NCI-H1417 treated with DMSO at 0.1 percent for 48 hours (cell line): ENCODE measurements around the gene TMEM178B.

Source experiments
- DNase-seq: peaks from one replicate; lab custom pipeline; 2025; lab: John Stamatoyannopoulos, UW

Gene TMEM178B

GRCh38 chr7:141263983-141264382, 190.1 kb downstream of the TMEM178B start:
- DNase-seq: no peak

GRCh38 chr7:141264511-141264910, 190.6 kb downstream of the TMEM178B start:
- no peak for DNase-seq

GRCh38 chr7:141265668-141266067, 191.8 kb downstream of the TMEM178B start:
- DNase-seq: no peak

GRCh38 chr7:141268614-141269013, 194.8 kb downstream of the TMEM178B start:
- DNase-seq: no peak

GRCh38 chr7:141271451-141271850, 197.6 kb downstream of the TMEM178B start:
- DNase-seq: no peak

- no peak for DNase-seq
Measured at GRCh38 chr7:141272417-141272816, 198.6 kb downstream of the TMEM178B start.

GRCh38 chr7:141275350-141275749, 201.5 kb downstream of the TMEM178B start:
- DNase-seq: no peak

GRCh38 chr7:141276031-141276430, 202.2 kb downstream of the TMEM178B start:
- no peak for DNase-seq

- no peak for DNase-seq
Measured at GRCh38 chr7:141280100-141280499, 206.2 kb downstream of the TMEM178B start.

- DNase-seq: no peak
Measured at GRCh38 chr7:141281311-141281710, 207.4 kb downstream of the TMEM178B start.

- DNase-seq: no peak
Measured at GRCh38 chr7:141286522-141286921, 212.7 kb downstream of the TMEM178B start.

- DNase-seq: no peak
Measured at GRCh38 chr7:141287936-141288335, 214.1 kb downstream of the TMEM178B start.

GRCh38 chr7:141288626-141289025, 214.8 kb downstream of the TMEM178B start:
- DNase-seq: no peak

- DNase-seq: no peak
Measured at GRCh38 chr7:141290365-141290764, 216.5 kb downstream of the TMEM178B start.

- no peak for DNase-seq
Measured at GRCh38 chr7:141290973-141291372, 217.1 kb downstream of the TMEM178B start.

GRCh38 chr7:141291541-141291940, 217.7 kb downstream of the TMEM178B start:
- no peak for DNase-seq

GRCh38 chr7:141294143-141294829, 220.4 kb downstream of the TMEM178B start:
- no peak for DNase-seq

GRCh38 chr7:141295367-141295895, 221.6 kb downstream of the TMEM178B start:
- DNase-seq: no peak

- no peak for DNase-seq
Measured at GRCh38 chr7:141300816-141301215, 227.0 kb downstream of the TMEM178B start.

- no peak for DNase-seq
Measured at GRCh38 chr7:141301544-141301943, 227.7 kb downstream of the TMEM178B start.

GRCh38 chr7:141302617-141303016, 228.8 kb downstream of the TMEM178B start:
- DNase-seq: no peak

GRCh38 chr7:141304291-141304690, 230.4 kb downstream of the TMEM178B start:
- no peak for DNase-seq

GRCh38 chr7:141306081-141306480, 232.2 kb downstream of the TMEM178B start:
- no peak for DNase-seq

- DNase-seq: no peak
Measured at GRCh38 chr7:141312395-141312794, 238.5 kb downstream of the TMEM178B start.
